PFSK-1 (cell line): ENCODE results near the gene DNAH11.

Source experiments
- FOXP2 ChIP-seq: optimal IDR thresholded peaks from 2 replicates; pipeline ENCODE3; 2011; ENCODE audit warnings: borderline replicate concordance, control low read depth, inconsistent platforms; ENCODE audit not compliant: insufficient read depth; ENCODE audit errors: extremely low read length, extremely low read depth
- POLR2AphosphoS5 ChIP-seq: IDR thresholded peaks from 2 replicates; pipeline ENCODE4 v1.6.1; 2012; ENCODE audit warnings: low read depth, mild to moderate bottlenecking, control low read depth, low read length, moderate library complexity
- REST ChIP-seq, 2 experiments: IDR thresholded peaks; 2 replicates each; pipeline versions ENCODE4 v1.6.1 to v1.8.0; 2011 to 2012; ENCODE audit warnings: low read depth in 2 of 2, low read length in 2 of 2, control low read depth in 1 of 2, inconsistent platforms in 1 of 2, mild to moderate bottlenecking in 1 of 2, moderate library complexity in 1 of 2; ENCODE audit not compliant: insufficient read depth in 1 of 2
- SIN3A ChIP-seq: IDR thresholded peaks from 2 replicates; pipeline ENCODE4 v1.6.1; 2012; ENCODE audit warnings: mild to moderate bottlenecking, low read length, moderate library complexity, borderline replicate concordance; ENCODE audit not compliant: insufficient read depth
- TAF1 ChIP-seq: IDR thresholded peaks from 2 replicates; pipeline ENCODE4 v1.6.1; 2012; ENCODE audit warnings: low read length, control low read depth, borderline replicate concordance; ENCODE audit not compliant: insufficient read depth

DNAH11 gene

DNA sequence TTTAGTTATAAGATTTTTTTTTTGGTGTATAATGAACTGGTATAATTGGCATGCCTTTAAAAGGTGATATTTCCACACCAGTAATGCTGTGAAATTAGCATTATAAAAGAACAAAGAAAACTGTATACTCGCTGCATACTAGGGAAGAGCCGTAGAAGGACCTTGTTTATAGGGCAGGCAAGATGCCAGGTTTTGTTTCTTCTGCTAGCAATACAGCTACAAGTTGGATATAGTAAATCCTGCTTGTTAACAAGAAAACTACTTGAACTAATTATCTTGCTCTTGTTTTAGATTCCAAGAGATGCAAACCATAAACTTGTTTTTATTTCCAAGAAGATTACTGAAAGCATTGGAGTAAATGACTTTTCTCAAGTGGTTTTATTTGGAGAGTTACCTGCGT lies 1.9 kb downstream of the DNAH11 start:
- TF ChIP-seq REST (IDR thresholded peaks at IDR 0.05; ENCODE audit: insufficient read depth in 1 of 2, low read depth in 2 of 2, low read length in 2 of 2): no peak
- no peak for TF ChIP-seq TAF1
- TF ChIP-seq FOXP2: no peak

- no peak for TF ChIP-seq SIN3A
- no peak for TF ChIP-seq REST (IDR thresholded peaks at IDR 0.05; ENCODE audit: insufficient read depth in 1 of 2, low read depth in 2 of 2, low read length in 2 of 2)
- no peak for TF ChIP-seq FOXP2
- TF ChIP-seq POLR2AphosphoS5: no peak
- TF ChIP-seq TAF1: no peak
Measured at GRCh38 chr7:21547501-21547900, 4.7 kb downstream of the DNAH11 start.

GRCh38 chr7:21548491-21548890 lies 5.7 kb downstream of the DNAH11 start:
- TF ChIP-seq REST (IDR thresholded peaks at IDR 0.05; ENCODE audit: insufficient read depth in 1 of 2, low read depth in 2 of 2, low read length in 2 of 2): no peak
- TF ChIP-seq TAF1: no peak
- TF ChIP-seq SIN3A: no peak
- TF ChIP-seq POLR2AphosphoS5: no peak
- TF ChIP-seq FOXP2: no peak

- TF ChIP-seq REST (IDR thresholded peaks at IDR 0.05; ENCODE audit: insufficient read depth in 1 of 2, low read depth in 2 of 2, low read length in 2 of 2): no peak
- TF ChIP-seq FOXP2: no peak
- TF ChIP-seq TAF1: no peak
- TF ChIP-seq SIN3A: no peak
- no peak for TF ChIP-seq POLR2AphosphoS5
Measured at GRCh38 chr7:21550076-21550475, 7.2 kb downstream of the DNAH11 start.

- TF ChIP-seq SIN3A: no peak
- TF ChIP-seq TAF1: no peak
- TF ChIP-seq POLR2AphosphoS5: no peak
- TF ChIP-seq FOXP2: no peak
- TF ChIP-seq REST (IDR thresholded peaks at IDR 0.05; ENCODE audit: insufficient read depth in 1 of 2, low read depth in 2 of 2, low read length in 2 of 2): no peak
Measured at GRCh38 chr7:21550821-21551531, 8.1 kb downstream of the DNAH11 start.
